Heart right ventricle (tissue), 16 donors: Measurements from ENCODE around the gene SLK. TPM values are rescaled to one million over a fixed set of nuclear protein-coding genes. Genes with fewer than 3 reads are reported as not detected.
A peak's percentile ranks its signal among the peaks of the same experiment; 100 is the strongest.

Experiments
- ATAC-seq, 8 donors: fragments of 200-7000 bp; cut with Tn5 transposase; one replicate each; pipeline ENCODE4 v1.9.1; 2020; ENCODE audit warnings: mild to moderate bottlenecking in 8 of 8, moderate library complexity in 8 of 8, moderate number of reproducible peaks in 1 of 8
- DNase-seq, 2 donors: peaks; one replicate each; pipeline ENCODE4 v3.0.0-alpha.2; 2020
- H3K27ac ChIP-seq, 10 donors: fragments of 200-600 bp; sonication (generic) in 2 of 10; one replicate each; pipeline versions ENCODE4 v1.5.0 to v1.8.0; 2020 to 2022; ENCODE audit warnings: mild to moderate bottlenecking in 3 of 10
- H3K27me3 ChIP-seq, 7 donors: fragments of 200-600 bp; one replicate each; pipeline ENCODE4 v1.8.0; 2021 to 2022; ENCODE audit warnings: mild to moderate bottlenecking in 2 of 7
- H3K36me3 ChIP-seq, 9 donors: fragments of 200-600 bp; sonication (generic) in 1 of 9; one replicate each; pipeline versions ENCODE4 v1.5.0 to v1.8.0; 2020 to 2022; ENCODE audit warnings: mild to moderate bottlenecking in 2 of 9
- H3K4me1 ChIP-seq, 9 donors: fragments of 200-600 bp; sonication (generic) in 1 of 9; one replicate each; pipeline versions ENCODE4 v1.5.0 to v1.8.0; 2020 to 2022; ENCODE audit warnings: mild to moderate bottlenecking in 4 of 9
- H3K4me3 ChIP-seq, 10 donors: fragments of 200-600 bp; sonication (generic) in 2 of 10; one replicate each; pipeline versions ENCODE4 v1.5.0 to v1.8.0; 2020 to 2022; ENCODE audit warnings: mild to moderate bottlenecking in 7 of 10, moderate library complexity in 2 of 10
- H3K9me3 ChIP-seq, 11 donors: fragments of 200-600 bp in 10 of 11; sonication (generic) in 2 of 11; one replicate each; pipeline versions ENCODE4 v1.5.0 to v1.8.0; 2013 to 2022; ENCODE audit warnings: mild to moderate bottlenecking in 2 of 11, control low read depth in 1 of 11, moderate library complexity in 1 of 11
- CTCF ChIP-seq, 9 donors: fragments of 200-600 bp; sonication (generic) in 2 of 9; IDR thresholded peaks; one replicate each; pipeline versions ENCODE4 v1.5.0 to v1.8.0; 2021 to 2022; ENCODE audit warnings: antibody characterized with exemption in 9 of 9, mild to moderate bottlenecking in 5 of 9, moderate library complexity in 1 of 9
- WGBS, 2 donors: extraction: QIAGEN DNeasy Blood & Tissue Kit; methylation state at CpG; one replicate each; pipeline ENCODE4 v1.1.7; 2013; ENCODE audit warnings: inconsistent platforms in 1 of 2; 5-methylcytosine and 5-hydroxymethylcytosine counted together
- intact Hi-C, 10 donors: fragments of 100-400 bp; cut with DNase I; formaldehyde crosslinking; loops; one replicate each; pipeline versions ENCODE4 v1.11.1 to v1.14.2; 2022
- polyA plus RNA-seq, 2 donors: library from polyadenylated mRNA; stranded (reverse); fragments of 200-250 nt; gene quantifications; one replicate each; pipeline ENCODE4 v1.2.3, GENCODE V29; 2013
- total RNA-seq, 10 donors: library from RNA; stranded (reverse); fragmentation: NEBNext Ultra II Directional in 3 of 10; extraction: Animal tissue kit (Norgen Biotek cat#: 25700) in 3 of 10; gene quantifications; one replicate each; pipeline versions ENCODE4 v1.2.1 to v1.2.4, GENCODE V29; 2021 to 2023
- donor health status: Arrhythmogenic right ventricular cardiomyopathy.
- donor health status: ischemic (EF 13 %, LVEDD 7.1; RV severe dilation, severe dysfunction).
- donor health status: healthy with polysubstance abuse.
- donor health status: DM: no; HTN: yes; CAD: no.
- donor health status: DM: no; HTN: no; CAD: no.
- donor health status: ischemic (EF 25% LVEDD 6.9; RV normal size, moderate dysfunction).
- donor health status: ischemic (EF 25% LVEDD 5.7; RV mildly dilated, moderate dysfunction).
- donor health status: healthy.
- donor health status: DM: yes; HTN: yes; CAD: no.
- donor health status: Ischemic cardiomyopathy.
- donor health status: ischemic (EF 35%, LVEDD 5.7; RV mildly dilated, moderate dysfunction).
- donor health status: nonischemic (EF 11% LVEDD 7.7; RV severe dilation, severe dysfunction).
- donor health status: DM: yes; HTN: yes; CAD: no.
- donor health status: PGD.
- donor health status: ischemic (EF 29% LVEDD 5.4; RV normal size, mild dysfunction).
- donor health status: nonischemic (EF 23%, LVEDD 6.1; RV moderate dilation, normal function).

The SLK gene
- total and polyA plus RNA-seq, 12 donors: 11.3 to 63.6 (median 41.3) TPM

DNA sequence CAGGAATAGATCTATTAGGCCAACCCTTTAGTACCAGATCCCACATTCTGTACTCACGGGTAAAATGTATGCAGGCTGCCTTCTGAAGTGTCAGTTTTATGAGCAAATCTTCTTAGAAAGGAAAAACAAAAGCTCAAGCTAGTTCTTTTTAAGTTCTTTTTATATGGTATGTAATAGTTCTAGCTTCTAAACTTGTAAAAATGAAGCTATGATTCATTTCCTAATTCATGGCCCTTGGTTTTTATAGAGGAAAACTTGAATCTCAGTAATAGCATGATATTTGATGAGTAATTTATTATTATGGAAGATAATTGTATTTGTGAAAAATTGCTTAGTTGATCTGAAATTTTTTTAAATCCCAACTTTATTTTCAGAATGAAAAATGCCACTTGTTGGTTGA, 54.3 kb downstream of the SLK start:
- ATAC-seq (no peak), DNase-seq (no peak)
- H3K4me3 ChIP-seq: no peak overlapping the region
- no peaks in the 10 kb centered on the region for H3K27me3 ChIP-seq
- H3K9me3 ChIP-seq: no peaks in the 10 kb centered on the region
- H3K36me3 ChIP-seq: peaks cover 0 to 100% (median 56%) of the 10 kb centered on the region in 9 donors
- H3K4me1 ChIP-seq: peaks cover 0 to 19% (median 5%) of the 10 kb centered on the region in 9 donors
- 98 to 100% methylated on average over 1 of the region's 1 CpG for WGBS, 2 donors
- no peak overlapping the region for H3K27ac ChIP-seq
- no peak for TF ChIP-seq CTCF (IDR thresholded peaks at IDR 0.05)
- intact Hi-C loops: loop anchor here in 5 of 10 donors (10.0 kb wide), 2 partner anchors 126 to 136 kb away; no protein-coding TSS in a partner anchor

GRCh38 chr10:104022026-104022425, 55.1 kb downstream of the SLK start:
- H3K27ac ChIP-seq: no peak overlapping the region
- ATAC-seq (no peak), DNase-seq (no peak)
- H3K4me1 ChIP-seq: peaks cover 0 to 19% (median 5%) of the 10 kb centered on the region in 9 donors
- no peaks in the 10 kb centered on the region for H3K9me3 ChIP-seq
- 81 to 88% methylated on average over 5 of the region's 5 CpGs for WGBS, 2 donors
- H3K36me3 ChIP-seq: peaks cover 0 to 100% (median 54%) of the 10 kb centered on the region in 9 donors
- no peaks in the 10 kb centered on the region for H3K27me3 ChIP-seq
- intact Hi-C loops: loop anchor here in 5 of 10 donors (10.0 kb wide), 2 partner anchors 127 to 137 kb away; no protein-coding TSS in a partner anchor
- TF ChIP-seq CTCF (IDR thresholded peaks at IDR 0.05): no peak
- no peak overlapping the region for H3K4me3 ChIP-seq

DNA sequence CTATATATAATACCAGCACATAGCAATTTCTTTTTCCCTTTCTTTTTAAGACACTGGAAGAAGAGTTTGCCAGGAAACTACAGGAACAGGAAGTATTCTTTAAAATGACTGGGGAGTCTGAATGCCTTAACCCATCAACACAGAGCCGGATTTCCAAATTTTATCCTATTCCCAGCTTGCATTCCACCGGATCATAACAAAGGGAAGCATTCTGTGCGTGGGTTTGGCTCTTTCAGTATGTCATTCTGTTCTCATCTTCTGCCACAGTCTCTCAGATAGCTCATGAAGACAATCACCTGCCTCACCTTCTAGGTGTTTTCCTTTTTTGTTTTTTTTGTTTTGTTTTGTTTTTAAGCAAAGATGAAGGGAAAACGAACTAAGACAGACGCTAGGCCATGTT, 58.6 kb downstream of the SLK start:
- 60 to 62% methylated on average over 5 of the region's 5 CpGs for WGBS, 2 donors
- Histone ChIP-seq H3K4me1 (peaks cover 3 to 40% (median 13%) of the 10 kb centered on the region in 9 donors), H3K27ac (peak overlapping the region in 2 of 10 donors; percentile 21 to 50), H3K4me3 (no peak overlapping the region), H3K27me3 (no peaks in the 10 kb centered on the region), H3K36me3 (peaks cover 0 to 100% (median 38%) of the 10 kb centered on the region in 9 donors), H3K9me3 (no peaks in the 10 kb centered on the region)
- ATAC-seq (no peak), DNase-seq (no peak)
- no peak for TF ChIP-seq CTCF (IDR thresholded peaks at IDR 0.05)
- intact Hi-C loops: loop anchor here in 6 of 10 donors (5.0 to 10.0 kb wide), 3 partner anchors 97 to 141 kb away; partner anchors contain the start of gene SFR1 (in 3 of the 6)

- no peaks in the 10 kb centered on the region for H3K9me3 ChIP-seq
- peaks cover 0 to 93% (median 35%) of the 10 kb centered on the region in 9 donors for H3K36me3 ChIP-seq
- H3K4me3 ChIP-seq: no peak overlapping the region
- DNase-seq (no peak), ATAC-seq (no peak)
- H3K4me1 ChIP-seq: peaks cover 3 to 42% (median 13%) of the 10 kb centered on the region in 9 donors
- TF ChIP-seq CTCF (IDR thresholded peaks at IDR 0.05): no peak
- H3K27ac ChIP-seq: no peak overlapping the region
- intact Hi-C loops: loop anchor here in 6 of 10 donors (5.0 to 10.0 kb wide), 3 partner anchors 96 to 142 kb away; partner anchors contain the start of gene SFR1 (in 3 of the 6)
- no peaks in the 10 kb centered on the region for H3K27me3 ChIP-seq
- 64 to 72% methylated on average over 2 of the region's 2 CpGs for WGBS, 2 donors
Observed at GRCh38 chr10:104026762-104027161, 59.8 kb downstream of the SLK start.
